ENCODE results near the gene CLEC20A. TPM values are rescaled to one million over a fixed set of nuclear protein-coding genes. Genes with fewer than 3 reads are reported as not detected.

CLEC20A gene
- total and polyA plus RNA-seq, 4 experiments from 2014 or later, result not detected

DNA sequence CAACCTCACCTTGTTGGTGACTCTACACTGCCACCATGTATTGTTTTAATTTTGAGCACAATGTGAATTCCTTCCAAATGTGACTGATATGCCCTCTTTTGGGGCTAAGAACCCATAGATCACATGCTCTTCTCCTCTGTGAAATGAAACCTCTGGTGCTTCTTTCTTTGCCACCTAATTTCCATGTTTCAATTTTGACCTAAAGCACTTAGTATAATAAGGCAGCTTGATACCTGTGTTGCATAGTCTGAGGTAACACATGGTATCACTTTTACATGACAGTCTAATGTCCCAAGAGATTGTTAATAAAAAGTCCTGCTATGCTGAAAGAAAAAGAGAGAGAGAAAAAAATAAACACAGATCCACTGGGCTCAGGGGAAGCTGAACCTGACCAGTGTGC, 24.2 kb downstream of the CLEC20A start:
- CTCF ChIA-PET (ENCODE audit: partially characterized antibody), result no interaction called here
- no peaks in the 10 kb centered on the region for H3K4me1 ChIP-seq (ENCODE audit: insufficient read depth, low read length)
- POLR2A ChIA-PET (ENCODE audit: partially characterized antibody), result no interaction called here
- H3K9me3 Mint-ChIP-seq, result no peaks in the 10 kb centered on the region
- no peaks in the 10 kb centered on the region for H3K36me3 Mint-ChIP-seq
- intact Hi-C loops (cut with micrococcal nuclease), result no loop called here
- no peak overlapping the region for H3K4me3 ChIP-seq (ENCODE audit: low read length in 2 of 2)
- H3K4me1 Mint-ChIP-seq, result no peaks in the 10 kb centered on the region
- peaks cover 7 to 13% of the 10 kb centered on the region in 2 donors for H3K27me3 Mint-ChIP-seq
- no peak for DNase-seq
- H3K27ac Mint-ChIP-seq, result no peak overlapping the region
- no peak overlapping the region for H3K27ac ChIP-seq (ENCODE audit: low read depth, low read length)
- no peaks in the 10 kb centered on the region for H3K36me3 ChIP-seq (ENCODE audit: insufficient read depth, low read length)
- no peak overlapping the region for H3K4me3 Mint-ChIP-seq
- H3K27me3 ChIP-seq (ENCODE audit: insufficient read depth, low read length), result no peaks in the 10 kb centered on the region
- no peaks in the 10 kb centered on the region for H3K9me3 ChIP-seq (ENCODE audit: control insufficient read depth in 1 of 2, low read length in 2 of 2)

DNA sequence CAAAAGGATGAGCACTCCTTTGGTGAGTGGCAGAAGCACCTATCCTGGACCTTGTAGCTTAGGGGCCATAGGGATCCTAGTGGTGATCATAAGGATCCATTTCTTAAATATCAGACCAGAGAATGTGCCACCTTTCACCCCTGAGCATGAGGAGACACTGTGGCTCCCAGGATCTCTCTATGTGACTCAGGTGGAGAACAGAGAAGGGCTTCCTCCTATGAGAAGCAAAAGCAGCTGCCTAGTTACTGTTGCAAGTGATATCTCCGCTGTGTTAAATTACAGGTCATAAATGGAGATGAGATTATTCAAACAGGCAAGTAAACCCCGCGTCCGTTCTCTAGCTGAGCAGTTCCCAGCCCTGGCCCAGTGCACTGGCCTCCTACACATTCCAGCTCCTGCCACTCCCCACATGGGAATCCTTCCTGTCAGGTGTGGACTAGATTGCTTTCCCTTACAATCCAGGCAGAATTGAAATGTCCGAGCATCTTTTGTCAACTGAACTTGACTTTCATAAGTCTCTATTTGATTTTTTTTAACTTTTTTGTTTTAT, 26.3 kb downstream of the CLEC20A start:
- Histone ChIP-seq H3K4me3 (ENCODE audit: low read length in 2 of 2) (no peak overlapping the region), H3K4me1 (ENCODE audit: insufficient read depth, low read length) (no peaks in the 10 kb centered on the region), H3K36me3 (ENCODE audit: insufficient read depth, low read length) (no peaks in the 10 kb centered on the region), H3K27me3 (ENCODE audit: insufficient read depth, low read length) (no peaks in the 10 kb centered on the region), H3K27ac (ENCODE audit: low read depth, low read length) (no peak overlapping the region), H3K9me3 (ENCODE audit: control insufficient read depth in 1 of 2, low read length in 2 of 2) (no peaks in the 10 kb centered on the region)
- no peaks in the 10 kb centered on the region for H3K9me3 Mint-ChIP-seq
- intact Hi-C loops (cut with micrococcal nuclease), result no loop called here
- no peaks in the 10 kb centered on the region for H3K4me1 Mint-ChIP-seq
- no peak overlapping the region for H3K4me3 Mint-ChIP-seq
- ChIA-PET POLR2A (ENCODE audit: partially characterized antibody) (no interaction called here), CTCF (ENCODE audit: partially characterized antibody) (no interaction called here)
- H3K27ac Mint-ChIP-seq, result no peak overlapping the region
- peaks cover 15 to 16% of the 10 kb centered on the region in 2 donors for H3K27me3 Mint-ChIP-seq
- no peak for DNase-seq
- H3K36me3 Mint-ChIP-seq, result no peaks in the 10 kb centered on the region

DNA sequence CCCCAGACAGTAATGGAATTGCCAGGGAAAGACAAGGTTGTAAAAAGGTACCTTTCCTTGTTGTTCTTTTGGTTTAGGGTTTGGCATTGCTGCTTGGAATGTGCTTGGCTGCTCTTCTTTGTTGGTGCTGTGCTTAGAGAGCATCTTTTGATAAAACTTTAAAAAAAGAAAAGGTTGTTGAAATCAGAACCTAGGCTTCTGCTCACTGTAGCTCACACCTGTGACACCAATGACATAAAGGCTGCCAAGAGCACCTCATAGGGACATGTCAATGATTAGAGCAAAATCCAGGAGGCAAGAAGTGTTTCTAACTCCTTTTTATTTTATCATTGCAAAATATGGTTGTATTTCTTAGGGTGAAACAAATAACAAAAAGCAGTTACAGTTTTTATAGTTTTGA, 28.9 kb downstream of the CLEC20A start:
- ChIA-PET POLR2A (ENCODE audit: partially characterized antibody) (no interaction called here), CTCF (ENCODE audit: partially characterized antibody) (no interaction called here)
- DNase-seq, result no peak
- Mint-ChIP-seq H3K27ac (no peak overlapping the region), H3K9me3 (no peaks in the 10 kb centered on the region), H3K4me3 (no peak overlapping the region), H3K27me3 (peaks cover 11 to 14% of the 10 kb centered on the region in 2 donors), H3K4me1 (no peaks in the 10 kb centered on the region), H3K36me3 (no peaks in the 10 kb centered on the region)
- Histone ChIP-seq H3K27ac (ENCODE audit: low read depth, low read length) (no peak overlapping the region), H3K4me1 (ENCODE audit: insufficient read depth, low read length) (no peaks in the 10 kb centered on the region), H3K4me3 (ENCODE audit: low read length in 2 of 2) (no peak overlapping the region), H3K36me3 (ENCODE audit: insufficient read depth, low read length) (no peaks in the 10 kb centered on the region), H3K27me3 (ENCODE audit: insufficient read depth, low read length) (no peaks in the 10 kb centered on the region), H3K9me3 (ENCODE audit: control insufficient read depth in 1 of 2, low read length in 2 of 2) (no peaks in the 10 kb centered on the region)
- intact Hi-C loops (cut with micrococcal nuclease), result no loop called here

DNA sequence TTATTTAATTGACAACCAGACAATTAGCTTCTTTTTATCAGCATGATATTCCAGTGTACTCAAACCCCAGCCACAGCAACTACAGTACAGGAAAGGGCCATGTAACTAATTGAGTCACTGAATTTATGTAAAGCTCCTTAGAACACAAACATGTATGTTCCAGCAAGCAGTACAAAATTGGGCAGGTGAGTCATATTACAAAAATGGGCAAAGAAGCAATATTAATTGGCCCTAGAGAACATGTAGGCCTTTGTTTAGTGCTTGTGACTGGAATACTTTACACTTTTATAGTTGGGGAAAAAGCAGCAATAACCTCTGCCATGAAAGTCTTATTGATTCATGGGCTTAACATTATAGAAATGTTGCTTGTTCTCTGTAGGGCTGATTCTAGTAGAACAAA, 31.8 kb downstream of the CLEC20A start:
- no peaks in the 10 kb centered on the region for H3K36me3 Mint-ChIP-seq
- Histone ChIP-seq H3K9me3 (ENCODE audit: control insufficient read depth in 1 of 2, low read length in 2 of 2) (no peaks in the 10 kb centered on the region), H3K4me3 (ENCODE audit: low read length in 2 of 2) (no peak overlapping the region), H3K27me3 (ENCODE audit: insufficient read depth, low read length) (no peaks in the 10 kb centered on the region), H3K27ac (ENCODE audit: low read depth, low read length) (no peak overlapping the region), H3K36me3 (ENCODE audit: insufficient read depth, low read length) (no peaks in the 10 kb centered on the region), H3K4me1 (ENCODE audit: insufficient read depth, low read length) (no peaks in the 10 kb centered on the region)
- CTCF ChIA-PET (ENCODE audit: partially characterized antibody), result no interaction called here
- no peak overlapping the region for H3K4me3 Mint-ChIP-seq
- no peak for DNase-seq
- POLR2A ChIA-PET (ENCODE audit: partially characterized antibody), result no interaction called here
- no peaks in the 10 kb centered on the region for H3K4me1 Mint-ChIP-seq
- peaks cover 6 to 14% of the 10 kb centered on the region in 2 donors for H3K27me3 Mint-ChIP-seq
- no peaks in the 10 kb centered on the region for H3K9me3 Mint-ChIP-seq
- H3K27ac Mint-ChIP-seq, result no peak overlapping the region
- intact Hi-C loops (cut with micrococcal nuclease), result no loop called here

DNA sequence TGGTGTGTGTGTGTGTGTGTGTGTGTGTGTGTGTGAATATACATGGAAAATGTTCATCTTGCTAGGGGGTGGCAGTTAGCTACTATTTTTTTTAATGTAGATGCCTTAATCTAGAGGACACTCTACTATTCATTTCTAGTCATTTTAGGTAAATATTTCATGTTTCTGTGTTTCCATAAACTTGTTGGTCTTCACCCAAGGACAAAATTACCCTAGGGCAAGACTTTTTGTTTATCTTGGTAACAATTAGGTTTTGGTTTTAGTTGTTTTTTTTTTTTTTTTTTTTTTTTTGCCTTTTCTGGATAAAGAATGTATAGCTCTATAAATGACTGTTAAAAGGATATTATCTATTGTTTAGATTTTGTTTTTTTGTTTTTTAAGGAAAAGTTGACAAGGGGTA, 32.2 kb downstream of the CLEC20A start:
- intact Hi-C loops (cut with micrococcal nuclease), result no loop called here
- H3K9me3 Mint-ChIP-seq, result no peaks in the 10 kb centered on the region
- Histone ChIP-seq H3K27me3 (ENCODE audit: insufficient read depth, low read length) (no peaks in the 10 kb centered on the region), H3K9me3 (ENCODE audit: control insufficient read depth in 1 of 2, low read length in 2 of 2) (no peaks in the 10 kb centered on the region), H3K4me1 (ENCODE audit: insufficient read depth, low read length) (no peaks in the 10 kb centered on the region), H3K27ac (ENCODE audit: low read depth, low read length) (no peak overlapping the region), H3K4me3 (ENCODE audit: low read length in 2 of 2) (no peak overlapping the region), H3K36me3 (ENCODE audit: insufficient read depth, low read length) (no peaks in the 10 kb centered on the region)
- POLR2A ChIA-PET (ENCODE audit: partially characterized antibody), result no interaction called here
- H3K36me3 Mint-ChIP-seq, result no peaks in the 10 kb centered on the region
- no peak for DNase-seq
- no peaks in the 10 kb centered on the region for H3K4me1 Mint-ChIP-seq
- CTCF ChIA-PET (ENCODE audit: partially characterized antibody), result no interaction called here
- H3K4me3 Mint-ChIP-seq, result no peak overlapping the region
- H3K27ac Mint-ChIP-seq, result no peak overlapping the region
- H3K27me3 Mint-ChIP-seq, result peaks cover 6 to 14% of the 10 kb centered on the region in 2 donors

DNA sequence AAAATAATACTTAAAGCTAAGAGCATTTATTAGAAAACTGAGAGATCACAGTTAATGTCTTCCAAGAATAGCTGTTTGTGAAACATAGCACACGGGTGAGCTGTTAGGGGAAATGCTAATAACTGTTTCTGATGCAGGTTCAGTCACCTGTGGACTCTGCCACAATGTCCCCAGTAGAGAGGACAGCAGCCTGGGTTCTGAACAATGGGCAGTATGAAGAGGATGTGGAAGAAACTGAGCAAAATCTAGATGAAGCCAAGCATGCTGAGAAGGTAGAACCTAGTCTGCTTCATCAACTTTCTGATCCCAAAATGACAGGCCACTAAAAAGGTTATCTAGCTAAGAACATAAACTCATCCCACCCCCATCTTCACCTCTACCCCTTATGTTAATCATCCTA, 32.6 kb downstream of the CLEC20A start:
- POLR2A ChIA-PET (ENCODE audit: partially characterized antibody), result no interaction called here
- no peak overlapping the region for H3K4me3 Mint-ChIP-seq
- H3K27ac Mint-ChIP-seq, result no peak overlapping the region
- no peaks in the 10 kb centered on the region for H3K36me3 Mint-ChIP-seq
- intact Hi-C loops (cut with micrococcal nuclease), result no loop called here
- H3K9me3 Mint-ChIP-seq, result no peaks in the 10 kb centered on the region
- H3K4me1 ChIP-seq (ENCODE audit: insufficient read depth, low read length), result no peaks in the 10 kb centered on the region
- H3K27me3 Mint-ChIP-seq, result peaks cover 6 to 14% of the 10 kb centered on the region in 2 donors
- no peaks in the 10 kb centered on the region for H3K9me3 ChIP-seq (ENCODE audit: control insufficient read depth in 1 of 2, low read length in 2 of 2)
- H3K4me1 Mint-ChIP-seq, result no peaks in the 10 kb centered on the region
- H3K27me3 ChIP-seq (ENCODE audit: insufficient read depth, low read length), result no peaks in the 10 kb centered on the region
- no peak for DNase-seq
- CTCF ChIA-PET (ENCODE audit: partially characterized antibody), result no interaction called here
- H3K4me3 ChIP-seq (ENCODE audit: low read length in 2 of 2), result no peak overlapping the region
- H3K36me3 ChIP-seq (ENCODE audit: insufficient read depth, low read length), result no peaks in the 10 kb centered on the region
- H3K27ac ChIP-seq (ENCODE audit: low read depth, low read length), result no peak overlapping the region

DNA sequence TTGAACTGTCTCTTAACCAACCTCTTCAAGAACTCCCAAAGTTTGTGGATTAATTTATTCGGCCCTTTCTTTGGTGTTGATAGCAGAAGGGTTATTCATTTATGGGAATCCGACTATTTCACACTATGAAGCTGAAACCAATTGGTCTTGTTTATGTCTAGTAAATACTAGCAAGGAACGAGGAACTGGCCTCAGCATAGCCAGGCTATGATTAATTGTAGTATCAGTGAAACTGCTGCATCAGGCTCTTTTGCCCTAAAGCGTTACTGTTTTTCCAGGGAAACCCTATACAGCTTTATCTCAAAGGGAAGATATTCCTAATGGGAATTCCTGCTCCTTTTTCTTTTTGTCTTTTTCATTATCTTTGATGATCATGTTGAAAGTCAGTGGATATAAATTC, 35.1 kb downstream of the CLEC20A start:
- H3K27me3 ChIP-seq (ENCODE audit: insufficient read depth, low read length), result no peaks in the 10 kb centered on the region
- POLR2A ChIA-PET (ENCODE audit: partially characterized antibody), result no interaction called here
- intact Hi-C loops (cut with micrococcal nuclease), result no loop called here
- no peaks in the 10 kb centered on the region for H3K4me1 Mint-ChIP-seq
- H3K4me1 ChIP-seq (ENCODE audit: insufficient read depth, low read length), result no peaks in the 10 kb centered on the region
- H3K9me3 Mint-ChIP-seq, result no peaks in the 10 kb centered on the region
- CTCF ChIA-PET (ENCODE audit: partially characterized antibody), result no interaction called here
- H3K27me3 Mint-ChIP-seq, result peaks cover 3 to 8% of the 10 kb centered on the region in 2 donors
- H3K36me3 Mint-ChIP-seq, result no peaks in the 10 kb centered on the region
- no peaks in the 10 kb centered on the region for H3K36me3 ChIP-seq (ENCODE audit: insufficient read depth, low read length)
- H3K27ac Mint-ChIP-seq, result no peak overlapping the region
- no peak for DNase-seq
- H3K4me3 Mint-ChIP-seq, result no peak overlapping the region
- no peak overlapping the region for H3K27ac ChIP-seq (ENCODE audit: low read depth, low read length)
- no peaks in the 10 kb centered on the region for H3K9me3 ChIP-seq (ENCODE audit: control insufficient read depth in 1 of 2, low read length in 2 of 2)
- H3K4me3 ChIP-seq (ENCODE audit: low read length in 2 of 2), result no peak overlapping the region

DNA sequence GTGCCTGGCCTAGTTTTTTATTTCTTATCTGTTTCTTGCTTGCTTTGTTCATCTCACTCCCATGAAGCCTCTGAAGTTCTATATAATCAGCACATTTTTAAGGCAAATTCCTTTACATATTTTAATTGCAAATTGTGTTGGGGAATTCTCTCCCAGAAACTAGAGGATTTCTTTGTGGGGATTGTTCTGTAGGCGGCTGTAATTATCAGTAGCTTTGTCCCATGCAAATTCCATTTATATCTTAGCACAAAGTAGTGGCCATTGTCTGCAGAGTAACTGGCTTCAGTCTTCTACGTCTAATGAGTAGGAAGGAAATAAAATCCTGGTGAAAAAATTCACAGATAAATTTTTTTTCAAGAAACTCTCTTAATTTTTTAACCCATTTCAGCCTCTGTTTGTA, 35.7 kb downstream of the CLEC20A start:
- Mint-ChIP-seq H3K4me1 (no peaks in the 10 kb centered on the region), H3K36me3 (no peaks in the 10 kb centered on the region), H3K9me3 (no peaks in the 10 kb centered on the region), H3K27me3 (peaks cover 3 to 4% of the 10 kb centered on the region in 2 donors), H3K4me3 (no peak overlapping the region), H3K27ac (no peak overlapping the region)
- Histone ChIP-seq H3K4me3 (ENCODE audit: low read length in 2 of 2) (no peak overlapping the region), H3K4me1 (ENCODE audit: insufficient read depth, low read length) (no peaks in the 10 kb centered on the region), H3K27me3 (ENCODE audit: insufficient read depth, low read length) (no peaks in the 10 kb centered on the region), H3K27ac (ENCODE audit: low read depth, low read length) (no peak overlapping the region), H3K36me3 (ENCODE audit: insufficient read depth, low read length) (no peaks in the 10 kb centered on the region), H3K9me3 (ENCODE audit: control insufficient read depth in 1 of 2, low read length in 2 of 2) (no peaks in the 10 kb centered on the region)
- intact Hi-C loops (cut with micrococcal nuclease), result no loop called here
- no peak for DNase-seq
- ChIA-PET CTCF (ENCODE audit: partially characterized antibody) (no interaction called here), POLR2A (ENCODE audit: partially characterized antibody) (no interaction called here)

Measured in CD4-positive, alpha-beta memory T cell (primary cell).